ENCODE data around the gene CEND1. TPM values are rescaled to one million over a fixed set of nuclear protein-coding genes. Genes with fewer than 3 reads are reported as not detected.

The CEND1 gene
- total and polyA plus RNA-seq, 2 of the 13 experiments (the other 11 are each of a cell fraction or from before 2014, with no cell fraction given), result not detected

- TF ChIP-seq, protein P1, sequence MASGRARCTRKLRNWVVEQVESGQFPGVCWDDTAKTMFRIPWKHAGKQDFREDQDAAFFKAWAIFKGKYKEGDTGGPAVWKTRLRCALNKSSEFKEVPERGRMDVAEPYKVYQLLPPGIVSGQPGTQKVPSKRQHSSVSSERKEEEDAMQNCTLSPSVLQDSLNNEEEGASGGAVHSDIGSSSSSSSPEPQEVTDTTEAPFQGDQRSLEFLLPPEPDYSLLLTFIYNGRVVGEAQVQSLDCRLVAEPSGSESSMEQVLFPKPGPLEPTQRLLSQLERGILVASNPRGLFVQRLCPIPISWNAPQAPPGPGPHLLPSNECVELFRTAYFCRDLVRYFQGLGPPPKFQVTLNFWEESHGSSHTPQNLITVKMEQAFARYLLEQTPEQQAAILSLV (CRISPR knock-in tag; IDR thresholded peaks at IDR 0.05; ENCODE audit: borderline replicate concordance), result peak; percentile 63; the same call in 1 of the 2 replicates
- no peak for TF ChIP-seq DNMT1 (CRISPR knock-in tag; IDR thresholded peaks at IDR 0.05)
- peak; percentile 4; the same call in 1 of the 2 replicates for TF ChIP-seq GATAD2A (CRISPR knock-in tag; IDR thresholded peaks at IDR 0.05)
- TF ChIP-seq ZFX (CRISPR knock-in tag; IDR thresholded peaks at IDR 0.05; ENCODE audit: low read depth), result peak; percentile 71
- no peak for TF ChIP-seq SP1 (IDR thresholded peaks at IDR 0.05)
- TF ChIP-seq SP1 (CRISPR knock-in tag; IDR thresholded peaks at IDR 0.05), result no peak
- peak; percentile 15; the same call in 1 of the 2 replicates for TF ChIP-seq KMT2A (CRISPR knock-in tag; IDR thresholded peaks at IDR 0.05)
- TF ChIP-seq, protein P2, sequence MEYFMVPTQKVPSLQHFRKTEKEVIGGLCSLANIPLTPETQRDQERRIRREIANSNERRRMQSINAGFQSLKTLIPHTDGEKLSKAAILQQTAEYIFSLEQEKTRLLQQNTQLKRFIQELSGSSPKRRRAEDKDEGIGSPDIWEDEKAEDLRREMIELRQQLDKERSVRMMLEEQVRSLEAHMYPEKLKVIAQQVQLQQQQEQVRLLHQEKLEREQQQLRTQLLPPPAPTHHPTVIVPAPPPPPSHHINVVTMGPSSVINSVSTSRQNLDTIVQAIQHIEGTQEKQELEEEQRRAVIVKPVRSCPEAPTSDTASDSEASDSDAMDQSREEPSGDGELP (IDR thresholded peaks at IDR 0.05; ENCODE audit: borderline replicate concordance, low read depth), result peak; percentile 95
- TF ChIP-seq NCOA1 (CRISPR knock-in tag; IDR thresholded peaks at IDR 0.05), result no peak
- TF ChIP-seq SNAPC4 (CRISPR knock-in tag; IDR thresholded peaks at IDR 0.05), result 0 out of 2 replicates have a peak, but pooled peaks have one; percentile 5
- TF ChIP-seq, protein P3, sequence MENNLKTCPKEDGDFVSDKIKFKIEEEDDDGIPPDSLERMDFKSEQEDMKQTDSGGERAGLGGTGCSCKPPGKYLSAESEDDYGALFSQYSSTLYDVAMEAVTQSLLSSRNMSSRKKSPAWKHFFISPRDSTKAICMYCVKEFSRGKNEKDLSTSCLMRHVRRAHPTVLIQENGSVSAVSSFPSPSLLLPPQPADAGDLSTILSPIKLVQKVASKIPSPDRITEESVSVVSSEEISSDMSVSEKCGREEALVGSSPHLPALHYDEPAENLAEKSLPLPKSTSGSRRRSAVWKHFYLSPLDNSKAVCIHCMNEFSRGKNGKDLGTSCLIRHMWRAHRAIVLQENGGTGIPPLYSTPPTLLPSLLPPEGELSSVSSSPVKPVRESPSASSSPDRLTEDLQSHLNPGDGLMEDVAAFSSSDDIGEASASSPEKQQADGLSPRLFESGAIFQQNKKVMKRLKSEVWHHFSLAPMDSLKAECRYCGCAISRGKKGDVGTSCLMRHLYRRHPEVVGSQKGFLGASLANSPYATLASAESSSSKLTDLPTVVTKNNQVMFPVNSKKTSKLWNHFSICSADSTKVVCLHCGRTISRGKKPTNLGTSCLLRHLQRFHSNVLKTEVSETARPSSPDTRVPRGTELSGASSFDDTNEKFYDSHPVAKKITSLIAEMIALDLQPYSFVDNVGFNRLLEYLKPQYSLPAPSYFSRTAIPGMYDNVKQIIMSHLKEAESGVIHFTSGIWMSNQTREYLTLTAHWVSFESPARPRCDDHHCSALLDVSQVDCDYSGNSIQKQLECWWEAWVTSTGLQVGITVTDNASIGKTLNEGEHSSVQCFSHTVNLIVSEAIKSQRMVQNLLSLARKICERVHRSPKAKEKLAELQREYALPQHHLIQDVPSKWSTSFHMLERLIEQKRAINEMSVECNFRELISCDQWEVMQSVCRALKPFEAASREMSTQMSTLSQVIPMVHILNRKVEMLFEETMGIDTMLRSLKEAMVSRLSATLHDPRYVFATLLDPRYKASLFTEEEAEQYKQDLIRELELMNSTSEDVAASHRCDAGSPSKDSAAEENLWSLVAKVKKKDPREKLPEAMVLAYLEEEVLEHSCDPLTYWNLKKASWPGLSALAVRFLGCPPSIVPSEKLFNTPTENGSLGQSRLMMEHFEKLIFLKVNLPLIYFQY (CRISPR knock-in tag; IDR thresholded peaks at IDR 0.05; ENCODE audit: borderline replicate concordance), result no peak
- TF ChIP-seq HCFC1 (IDR thresholded peaks at IDR 0.05; ENCODE audit: low read depth, low read length), result no peak
- no peak for TF ChIP-seq MBNL3 (CRISPR knock-in tag; conservative IDR thresholded peaks at IDR 0.05)
- TF ChIP-seq RAD51 (IDR thresholded peaks at IDR 0.05; ENCODE audit: borderline replicate concordance), result no peak
Measured at GRCh38 chr11:797296-798092, 7.6 kb upstream of the CEND1 start (continued).

Measured in HepG2 (cell line).